ENCODE measurements around the gene SKAP2.

SKAP2 gene

DNA sequence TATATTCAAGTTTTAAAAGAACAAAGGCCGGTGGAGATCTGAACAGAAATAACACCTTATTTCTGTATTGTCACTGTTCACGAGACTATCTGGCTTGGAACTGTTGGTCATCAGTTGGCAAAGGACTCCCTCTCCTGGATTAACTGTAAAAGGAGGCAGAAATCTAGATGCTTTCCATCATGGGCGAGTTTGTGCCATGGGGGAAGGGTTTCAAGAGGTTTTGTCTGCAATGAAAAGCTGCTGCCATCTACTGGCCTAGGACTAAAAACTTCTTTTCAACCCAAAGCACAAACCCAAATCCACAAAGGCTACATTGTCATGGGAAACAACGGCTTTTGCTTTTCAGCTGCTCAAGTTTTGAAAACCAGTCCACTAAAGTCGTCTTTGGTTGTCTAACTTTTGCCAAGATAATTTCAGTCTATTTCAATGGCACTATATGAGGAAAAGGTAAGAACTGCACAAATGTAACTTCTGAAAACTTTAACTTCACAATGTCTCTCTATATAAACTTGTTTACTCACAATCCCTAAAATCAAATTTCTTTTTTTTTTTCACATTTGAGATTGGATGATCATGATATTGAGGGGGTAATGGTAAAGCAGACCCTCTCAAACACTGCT is 196.8 kb downstream of the SKAP2 start:
- H3K4me3 ChIP-seq (ENCODE audit: low read length) = no peak overlapping the region
- TF ChIP-seq, protein P1, sequence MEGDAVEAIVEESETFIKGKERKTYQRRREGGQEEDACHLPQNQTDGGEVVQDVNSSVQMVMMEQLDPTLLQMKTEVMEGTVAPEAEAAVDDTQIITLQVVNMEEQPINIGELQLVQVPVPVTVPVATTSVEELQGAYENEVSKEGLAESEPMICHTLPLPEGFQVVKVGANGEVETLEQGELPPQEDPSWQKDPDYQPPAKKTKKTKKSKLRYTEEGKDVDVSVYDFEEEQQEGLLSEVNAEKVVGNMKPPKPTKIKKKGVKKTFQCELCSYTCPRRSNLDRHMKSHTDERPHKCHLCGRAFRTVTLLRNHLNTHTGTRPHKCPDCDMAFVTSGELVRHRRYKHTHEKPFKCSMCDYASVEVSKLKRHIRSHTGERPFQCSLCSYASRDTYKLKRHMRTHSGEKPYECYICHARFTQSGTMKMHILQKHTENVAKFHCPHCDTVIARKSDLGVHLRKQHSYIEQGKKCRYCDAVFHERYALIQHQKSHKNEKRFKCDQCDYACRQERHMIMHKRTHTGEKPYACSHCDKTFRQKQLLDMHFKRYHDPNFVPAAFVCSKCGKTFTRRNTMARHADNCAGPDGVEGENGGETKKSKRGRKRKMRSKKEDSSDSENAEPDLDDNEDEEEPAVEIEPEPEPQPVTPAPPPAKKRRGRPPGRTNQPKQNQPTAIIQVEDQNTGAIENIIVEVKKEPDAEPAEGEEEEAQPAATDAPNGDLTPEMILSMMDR (IDR thresholded peaks at IDR 0.05; ENCODE audit: insufficient read depth, low read depth, low read length, missing control alignments) = peak; percentile 91
- peak; percentile 90 for DNase-seq (ENCODE audit: low read depth)

DNA sequence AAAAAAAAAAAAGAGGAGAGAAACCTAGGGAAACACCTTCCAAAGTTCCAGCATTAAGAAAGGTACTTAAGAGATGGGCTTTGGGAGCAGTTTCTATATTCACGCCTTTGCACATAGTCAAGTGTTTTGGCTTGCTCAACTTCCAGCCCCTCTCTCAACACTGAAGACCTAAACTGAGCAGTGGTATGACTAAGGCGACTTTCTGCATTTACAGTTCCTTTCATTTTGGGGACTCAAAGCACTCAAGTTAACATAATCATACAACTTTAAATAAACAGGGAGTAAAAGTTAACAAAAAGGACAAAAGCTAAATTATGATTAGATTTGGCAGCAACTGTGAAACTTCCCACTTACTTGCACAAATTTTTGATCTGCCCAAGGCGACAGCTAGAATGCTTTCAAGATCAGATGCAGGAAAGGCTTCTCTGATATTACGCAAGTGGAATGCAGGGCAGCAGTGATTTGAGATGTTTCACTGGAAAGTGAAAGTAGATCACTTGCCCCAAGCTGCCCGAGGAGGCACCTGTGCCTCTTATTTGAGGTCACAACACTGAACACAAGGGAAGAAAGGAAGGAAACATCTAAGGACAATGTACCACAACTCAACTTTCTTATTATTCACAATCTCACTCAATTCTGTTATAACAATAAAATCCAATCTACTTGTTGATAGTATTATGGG is 199.5 kb downstream of the SKAP2 start:
- no peak overlapping the region for H3K4me3 ChIP-seq (ENCODE audit: low read length)
- TF ChIP-seq, protein P1 (IDR thresholded peaks at IDR 0.05; ENCODE audit: insufficient read depth, low read depth, low read length, missing control alignments) = no peak
- DNase-seq (ENCODE audit: low read depth) = peak; percentile 43

DNA sequence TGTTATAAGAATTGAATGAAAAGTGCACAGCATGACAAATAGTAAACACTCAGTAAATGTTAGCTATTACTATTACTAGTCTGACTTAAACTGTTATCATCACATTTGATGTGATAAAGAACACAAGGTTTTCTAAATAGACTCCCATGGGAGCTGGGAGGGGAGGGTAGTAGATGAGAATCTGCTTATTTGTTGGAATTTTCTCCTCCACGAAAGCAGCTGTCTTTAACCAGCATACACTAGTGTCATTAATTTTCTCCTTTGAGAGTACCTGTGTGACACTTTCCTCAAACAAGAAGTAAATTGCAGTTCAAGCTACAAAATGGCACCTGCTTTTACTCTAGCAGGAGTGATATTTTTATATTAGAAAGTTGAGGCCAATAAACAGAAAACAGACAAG is 200.1 kb downstream of the SKAP2 start:
- no peak for DNase-seq (ENCODE audit: low read depth)
- H3K4me3 ChIP-seq (ENCODE audit: low read length) = no peak overlapping the region
- TF ChIP-seq, protein P1 (IDR thresholded peaks at IDR 0.05; ENCODE audit: insufficient read depth, low read depth, low read length, missing control alignments) = no peak

DNA sequence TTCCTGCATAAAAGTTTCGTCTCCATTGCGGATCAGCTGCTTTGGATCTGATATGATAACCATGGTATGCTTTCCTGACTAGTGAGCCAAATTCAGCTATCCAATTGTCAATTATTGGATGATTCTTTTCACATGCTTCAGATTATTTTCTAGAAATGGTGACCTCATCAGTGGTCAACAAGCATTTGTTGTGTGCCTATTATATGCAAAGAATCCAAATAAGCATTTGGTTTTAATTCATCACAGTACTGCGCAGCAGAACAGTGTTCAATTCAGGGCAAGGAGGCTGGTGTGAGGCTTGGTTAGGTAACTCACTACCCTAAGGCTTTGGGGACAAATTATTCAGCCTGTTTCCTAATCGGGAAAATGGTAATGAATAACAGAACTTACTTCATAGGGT is 200.5 kb downstream of the SKAP2 start:
- no peak overlapping the region for H3K4me3 ChIP-seq (ENCODE audit: low read length)
- TF ChIP-seq, protein P1 (IDR thresholded peaks at IDR 0.05; ENCODE audit: insufficient read depth, low read depth, low read length, missing control alignments) = no peak
- peak; percentile 35 for DNase-seq (ENCODE audit: low read depth)

DNA sequence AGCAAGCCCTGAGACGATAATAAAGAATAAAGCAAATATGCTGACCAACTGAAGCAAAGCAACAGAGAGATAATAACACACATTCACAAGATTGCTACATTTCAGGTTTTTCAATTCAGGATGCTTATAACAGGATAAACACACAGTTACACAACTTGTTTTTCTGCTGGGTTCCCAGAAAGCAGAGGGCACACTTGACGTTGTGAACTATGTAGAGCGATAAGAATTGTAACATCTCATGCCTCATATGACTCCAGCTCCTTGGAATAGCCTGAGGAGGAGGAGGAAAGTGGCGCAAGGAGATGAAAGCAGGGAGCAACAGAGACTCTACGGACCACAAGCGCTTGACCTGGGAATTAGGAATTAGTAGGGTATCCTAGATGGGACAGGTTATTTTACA is 201.7 kb downstream of the SKAP2 start:
- H3K4me3 ChIP-seq (ENCODE audit: low read length) = no peak overlapping the region
- TF ChIP-seq, protein P1 (IDR thresholded peaks at IDR 0.05; ENCODE audit: insufficient read depth, low read depth, low read length, missing control alignments) = no peak
- no peak for DNase-seq (ENCODE audit: low read depth)

DNA sequence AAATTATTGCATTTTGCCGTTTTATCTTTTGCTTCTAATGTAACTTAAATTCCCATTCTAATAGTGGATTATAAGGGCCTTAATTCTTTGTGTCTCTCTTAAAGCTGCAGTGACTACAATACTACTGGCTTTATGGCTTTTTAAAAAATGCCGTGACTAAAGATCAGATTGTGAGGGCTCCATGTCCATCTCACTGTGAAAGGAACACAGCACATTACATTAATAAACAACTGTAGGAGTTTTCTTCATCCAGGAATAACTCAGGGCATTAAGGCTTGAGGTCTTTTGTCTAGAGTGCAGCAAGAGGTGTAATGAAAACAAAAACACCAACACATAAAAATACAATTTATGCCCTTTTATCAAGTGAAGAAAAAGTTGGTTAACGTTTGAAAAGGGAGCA is 205.3 kb downstream of the SKAP2 start:
- no peak for DNase-seq (ENCODE audit: low read depth)
- H3K4me3 ChIP-seq (ENCODE audit: low read length) = no peak overlapping the region
- TF ChIP-seq, protein P1 (IDR thresholded peaks at IDR 0.05; ENCODE audit: insufficient read depth, low read depth, low read length, missing control alignments) = no peak
